ENCODE results near the gene TBC1D23.

DNA sequence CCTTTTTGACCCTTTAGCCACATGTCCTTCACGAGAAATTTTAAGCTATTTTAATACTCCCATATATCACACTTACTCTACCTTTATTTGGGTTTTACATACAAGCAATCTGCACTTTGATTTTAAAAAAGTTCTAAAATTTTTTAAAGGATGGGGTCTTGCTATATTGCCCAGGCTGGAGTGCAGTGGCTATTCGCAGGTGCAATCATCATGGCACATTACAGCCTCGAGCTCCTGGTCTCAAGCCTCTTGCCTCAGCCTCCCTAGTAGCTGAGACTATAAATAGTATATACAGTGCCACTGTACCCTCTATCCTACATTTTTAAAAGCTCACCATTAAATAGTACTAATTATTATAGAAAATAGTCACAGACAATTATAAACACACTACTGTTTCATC lies 103.6 kb downstream of the TBC1D23 start:
- TF ChIP-seq CTCF (conservative IDR thresholded peaks at IDR 0.05) (no peak), ZFX (IDR thresholded peaks at IDR 0.05) (no peak)

Data from C4-2B (cell line).